Dermis lymphatic vessel endothelial cell (primary cell): ENCODE results near the gene NOP14. TPM values are rescaled to one million over a fixed set of nuclear protein-coding genes. Genes with fewer than 3 reads are reported as not detected.

ENCODE experiments used
- total RNA-seq: library from RNA; depleted of rRNA; stranded (reverse); fragments of >200 nt; gene quantifications from 2 replicates; pipeline ENCODE4 v1.2.1, GENCODE V29; 2014

NOP14 gene
- 14.1 and 21.4 TPM in 2 replicates for total RNA-seq

GRCh38 chr4:2963175-2963965 lies at the start of gene NOP14, which contains the start of gene GRK4:
Gene NOP14, minus strand, starts transcription at chr4:2963406. Its CDS starts 87 bp downstream, at chr4:2963319.
Gene GRK4, plus strand, starts transcription at chr4:2963571. Its CDS starts 500 bp downstream, at chr4:2964071.

Other genes starting within 250 kb of the NOP14 start
- gene TNIP2, start 207.1 kb downstream of the NOP14 start, total RNA-seq = 85.0 and 94.5 TPM in 2 replicates
- 10.7 and 16.5 TPM in 2 replicates for gene SH3BP2, start 170.3 kb downstream of the NOP14 start, total RNA-seq
- gene ADD1, start 119.6 kb downstream of the NOP14 start, total RNA-seq = 172 and 174 TPM in 2 replicates
- 2.4 and 3.7 TPM in 2 replicates for gene GRK4, start 165 bp upstream of the NOP14 start, total RNA-seq
- not detected in 2 replicates for gene HTT-AS, start 111.1 kb upstream of the NOP14 start, total RNA-seq
- 34.7 and 37.3 TPM in 2 replicates for gene HTT, start 111.3 kb upstream of the NOP14 start, total RNA-seq